ENCODE results near the gene DTNB.

DTNB gene

DNA sequence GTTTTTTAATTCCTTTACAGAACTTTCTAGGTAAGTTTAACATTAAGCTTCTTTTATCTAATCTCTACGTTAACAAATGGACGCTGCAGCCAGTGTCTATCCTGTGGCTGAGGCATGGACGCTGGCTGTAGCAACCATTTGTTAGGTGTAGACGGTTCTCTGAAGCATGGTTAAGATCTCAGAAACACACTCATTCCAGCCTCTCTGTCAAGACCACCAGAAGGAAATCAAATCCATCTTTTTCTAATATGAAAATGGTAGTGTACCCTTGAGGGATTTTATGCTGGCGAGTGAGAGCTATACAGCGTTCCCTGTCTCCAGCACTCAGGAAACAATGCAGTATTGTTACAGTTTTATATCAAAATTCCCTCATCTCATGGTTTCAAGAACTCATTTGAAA is 78.0 kb downstream of the DTNB start (continued):
- TF ChIP-seq ZNF48 (tag by site-specific recombination; IDR thresholded peaks at IDR 0.05) (no peak), ZNF791 (tag by site-specific recombination; IDR thresholded peaks at IDR 0.05) (no peak), SETDB1 (IDR thresholded peaks at IDR 0.05; ENCODE audit: insufficient read length, low read length) (no peak), SCRT1 (tag by site-specific recombination; IDR thresholded peaks at IDR 0.05; ENCODE audit: borderline replicate concordance) (no peak)
- TF ChIP-seq, protein P1, sequence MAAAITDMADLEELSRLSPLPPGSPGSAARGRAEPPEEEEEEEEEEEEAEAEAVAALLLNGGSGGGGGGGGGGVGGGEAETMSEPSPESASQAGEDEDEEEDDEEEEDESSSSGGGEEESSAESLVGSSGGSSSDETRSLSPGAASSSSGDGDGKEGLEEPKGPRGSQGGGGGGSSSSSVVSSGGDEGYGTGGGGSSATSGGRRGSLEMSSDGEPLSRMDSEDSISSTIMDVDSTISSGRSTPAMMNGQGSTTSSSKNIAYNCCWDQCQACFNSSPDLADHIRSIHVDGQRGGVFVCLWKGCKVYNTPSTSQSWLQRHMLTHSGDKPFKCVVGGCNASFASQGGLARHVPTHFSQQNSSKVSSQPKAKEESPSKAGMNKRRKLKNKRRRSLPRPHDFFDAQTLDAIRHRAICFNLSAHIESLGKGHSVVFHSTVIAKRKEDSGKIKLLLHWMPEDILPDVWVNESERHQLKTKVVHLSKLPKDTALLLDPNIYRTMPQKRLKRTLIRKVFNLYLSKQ (tag by site-specific recombination; IDR thresholded peaks at IDR 0.05; ENCODE audit: borderline replicate concordance): no peak
- TF ChIP-seq, protein P2, sequence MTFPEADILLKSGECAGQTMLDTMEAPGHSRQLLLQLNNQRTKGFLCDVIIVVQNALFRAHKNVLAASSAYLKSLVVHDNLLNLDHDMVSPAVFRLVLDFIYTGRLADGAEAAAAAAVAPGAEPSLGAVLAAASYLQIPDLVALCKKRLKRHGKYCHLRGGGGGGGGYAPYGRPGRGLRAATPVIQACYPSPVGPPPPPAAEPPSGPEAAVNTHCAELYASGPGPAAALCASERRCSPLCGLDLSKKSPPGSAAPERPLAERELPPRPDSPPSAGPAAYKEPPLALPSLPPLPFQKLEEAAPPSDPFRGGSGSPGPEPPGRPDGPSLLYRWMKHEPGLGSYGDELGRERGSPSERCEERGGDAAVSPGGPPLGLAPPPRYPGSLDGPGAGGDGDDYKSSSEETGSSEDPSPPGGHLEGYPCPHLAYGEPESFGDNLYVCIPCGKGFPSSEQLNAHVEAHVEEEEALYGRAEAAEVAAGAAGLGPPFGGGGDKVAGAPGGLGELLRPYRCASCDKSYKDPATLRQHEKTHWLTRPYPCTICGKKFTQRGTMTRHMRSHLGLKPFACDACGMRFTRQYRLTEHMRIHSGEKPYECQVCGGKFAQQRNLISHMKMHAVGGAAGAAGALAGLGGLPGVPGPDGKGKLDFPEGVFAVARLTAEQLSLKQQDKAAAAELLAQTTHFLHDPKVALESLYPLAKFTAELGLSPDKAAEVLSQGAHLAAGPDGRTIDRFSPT (tag by site-specific recombination; IDR thresholded peaks at IDR 0.05): no peak
- TF ChIP-seq, protein P3, sequence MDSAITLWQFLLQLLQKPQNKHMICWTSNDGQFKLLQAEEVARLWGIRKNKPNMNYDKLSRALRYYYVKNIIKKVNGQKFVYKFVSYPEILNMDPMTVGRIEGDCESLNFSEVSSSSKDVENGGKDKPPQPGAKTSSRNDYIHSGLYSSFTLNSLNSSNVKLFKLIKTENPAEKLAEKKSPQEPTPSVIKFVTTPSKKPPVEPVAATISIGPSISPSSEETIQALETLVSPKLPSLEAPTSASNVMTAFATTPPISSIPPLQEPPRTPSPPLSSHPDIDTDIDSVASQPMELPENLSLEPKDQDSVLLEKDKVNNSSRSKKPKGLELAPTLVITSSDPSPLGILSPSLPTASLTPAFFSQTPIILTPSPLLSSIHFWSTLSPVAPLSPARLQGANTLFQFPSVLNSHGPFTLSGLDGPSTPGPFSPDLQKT (IDR thresholded peaks at IDR 0.05; ENCODE audit: borderline replicate concordance, low read depth, low read length): no peak

DNA sequence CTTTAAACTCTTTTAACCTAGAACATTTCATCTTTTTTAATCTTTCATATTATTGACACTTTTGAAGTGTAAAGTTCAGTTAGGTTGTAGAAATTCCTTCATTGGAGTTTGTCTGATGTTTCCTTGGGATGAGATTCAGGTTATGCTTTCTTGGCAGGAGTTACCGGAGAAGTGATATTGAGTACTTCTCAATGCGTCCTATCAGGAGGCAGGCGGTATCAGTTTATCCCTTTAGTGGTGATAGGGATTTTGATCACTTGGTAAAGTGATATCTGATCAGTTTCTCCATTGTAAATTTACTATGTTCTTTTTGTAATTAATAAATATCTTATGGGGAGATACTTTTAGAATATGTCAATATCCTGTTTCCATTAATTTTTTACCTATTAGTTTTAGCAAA is 78.4 kb downstream of the DTNB start:
- POLR2A ChIA-PET: no interaction called here
- TF ChIP-seq, protein P4, sequence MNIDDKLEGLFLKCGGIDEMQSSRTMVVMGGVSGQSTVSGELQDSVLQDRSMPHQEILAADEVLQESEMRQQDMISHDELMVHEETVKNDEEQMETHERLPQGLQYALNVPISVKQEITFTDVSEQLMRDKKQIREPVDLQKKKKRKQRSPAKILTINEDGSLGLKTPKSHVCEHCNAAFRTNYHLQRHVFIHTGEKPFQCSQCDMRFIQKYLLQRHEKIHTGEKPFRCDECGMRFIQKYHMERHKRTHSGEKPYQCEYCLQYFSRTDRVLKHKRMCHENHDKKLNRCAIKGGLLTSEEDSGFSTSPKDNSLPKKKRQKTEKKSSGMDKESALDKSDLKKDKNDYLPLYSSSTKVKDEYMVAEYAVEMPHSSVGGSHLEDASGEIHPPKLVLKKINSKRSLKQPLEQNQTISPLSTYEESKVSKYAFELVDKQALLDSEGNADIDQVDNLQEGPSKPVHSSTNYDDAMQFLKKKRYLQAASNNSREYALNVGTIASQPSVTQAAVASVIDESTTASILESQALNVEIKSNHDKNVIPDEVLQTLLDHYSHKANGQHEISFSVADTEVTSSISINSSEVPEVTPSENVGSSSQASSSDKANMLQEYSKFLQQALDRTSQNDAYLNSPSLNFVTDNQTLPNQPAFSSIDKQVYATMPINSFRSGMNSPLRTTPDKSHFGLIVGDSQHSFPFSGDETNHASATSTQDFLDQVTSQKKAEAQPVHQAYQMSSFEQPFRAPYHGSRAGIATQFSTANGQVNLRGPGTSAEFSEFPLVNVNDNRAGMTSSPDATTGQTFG (tag by site-specific recombination; IDR thresholded peaks at IDR 0.05; ENCODE audit: borderline replicate concordance): no peak
- TF ChIP-seq ZNF776 (tag by site-specific recombination; IDR thresholded peaks at IDR 0.05; ENCODE audit: borderline replicate concordance): no peak
- CTCF ChIA-PET: interaction anchor here (0.6 to 0.8 kb wide), 2 partner anchors 12 to 120 kb away, joined by 3 to 4 read pairs; no protein-coding TSS in a partner anchor
- Histone ChIP-seq H3K4me3 (ENCODE audit: low read depth, low read length) (no peak overlapping the region), H3K27ac (ENCODE audit: extremely low read depth, low read depth, low read length) (no peak overlapping the region), H3K36me3 (ENCODE audit: control insufficient read depth in 2 of 2, insufficient read depth in 1 of 2, low read length in 2 of 2) (no peaks in the 10 kb centered on the region), H3K4me1 (ENCODE audit: control insufficient read depth, insufficient read depth, low read length) (no peaks in the 10 kb centered on the region), H3K9me3 (ENCODE audit: control insufficient read depth, insufficient read depth, low read depth, low read length) (no peaks in the 10 kb centered on the region)

DNA sequence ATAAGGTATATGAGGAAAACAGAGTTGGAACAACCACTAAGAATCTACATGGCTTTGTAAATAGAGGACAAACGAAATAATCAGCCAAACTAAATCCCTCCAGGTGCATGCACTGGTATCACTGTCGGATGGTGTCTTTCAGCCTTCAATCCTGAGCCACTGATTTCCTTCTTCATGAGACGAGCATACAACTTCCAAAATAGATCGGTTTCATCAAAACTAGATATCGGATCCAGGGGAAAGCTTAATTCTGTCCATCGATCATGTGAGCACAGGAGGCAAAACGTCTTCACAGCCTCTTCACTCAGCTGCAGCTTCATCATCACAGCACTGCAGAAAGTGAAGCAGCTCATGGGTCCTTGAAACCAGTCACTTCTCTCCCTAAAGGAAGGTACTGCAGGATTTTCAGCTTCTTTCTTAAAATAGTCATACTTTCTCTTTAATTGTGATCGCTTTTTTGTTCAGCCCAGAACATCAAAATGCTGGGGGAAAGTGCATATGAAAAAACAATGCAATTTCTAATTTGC is 80.5 kb downstream of the DTNB start:
- Histone ChIP-seq H3K27ac (ENCODE audit: extremely low read depth, low read depth, low read length) (no peak overlapping the region), H3K36me3 (ENCODE audit: control insufficient read depth in 2 of 2, insufficient read depth in 1 of 2, low read length in 2 of 2) (no peaks in the 10 kb centered on the region), H3K9me3 (ENCODE audit: control insufficient read depth, insufficient read depth, low read depth, low read length) (no peaks in the 10 kb centered on the region), H3K4me3 (ENCODE audit: low read depth, low read length) (no peak overlapping the region), H3K4me1 (ENCODE audit: control insufficient read depth, insufficient read depth, low read length) (peaks cover under 1% of the 10 kb centered on the region; the same call in 1 of the 2 replicates)
- ChIA-PET CTCF (interaction anchor here (0.6 to 1.3 kb wide), 4 partner anchors 15 to 928 kb away, joined by 3 to 5 read pairs (median 4); no protein-coding TSS in a partner anchor), POLR2A (no interaction called here)
- TF ChIP-seq, protein P5, sequence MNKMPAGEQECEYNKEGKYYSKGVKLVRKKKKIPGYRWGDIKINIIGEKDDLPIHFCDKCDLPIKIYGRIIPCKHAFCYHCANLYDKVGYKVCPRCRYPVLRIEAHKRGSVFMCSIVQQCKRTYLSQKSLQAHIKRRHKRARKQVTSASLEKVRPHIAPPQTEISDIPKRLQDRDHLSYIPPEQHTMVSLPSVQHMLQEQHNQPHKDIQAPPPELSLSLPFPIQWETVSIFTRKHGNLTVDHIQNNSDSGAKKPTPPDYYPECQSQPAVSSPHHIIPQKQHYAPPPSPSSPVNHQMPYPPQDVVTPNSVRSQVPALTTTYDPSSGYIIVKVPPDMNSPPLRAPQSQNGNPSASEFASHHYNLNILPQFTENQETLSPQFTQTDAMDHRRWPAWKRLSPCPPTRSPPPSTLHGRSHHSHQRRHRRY (tag by site-specific recombination; IDR thresholded peaks at IDR 0.05): no peak
- TF ChIP-seq ZNF473 (tag by site-specific recombination; IDR thresholded peaks at IDR 0.05): no peak
- TF ChIP-seq ZNF501 (tag by site-specific recombination; IDR thresholded peaks at IDR 0.05): no peak
- TF ChIP-seq, protein P6, sequence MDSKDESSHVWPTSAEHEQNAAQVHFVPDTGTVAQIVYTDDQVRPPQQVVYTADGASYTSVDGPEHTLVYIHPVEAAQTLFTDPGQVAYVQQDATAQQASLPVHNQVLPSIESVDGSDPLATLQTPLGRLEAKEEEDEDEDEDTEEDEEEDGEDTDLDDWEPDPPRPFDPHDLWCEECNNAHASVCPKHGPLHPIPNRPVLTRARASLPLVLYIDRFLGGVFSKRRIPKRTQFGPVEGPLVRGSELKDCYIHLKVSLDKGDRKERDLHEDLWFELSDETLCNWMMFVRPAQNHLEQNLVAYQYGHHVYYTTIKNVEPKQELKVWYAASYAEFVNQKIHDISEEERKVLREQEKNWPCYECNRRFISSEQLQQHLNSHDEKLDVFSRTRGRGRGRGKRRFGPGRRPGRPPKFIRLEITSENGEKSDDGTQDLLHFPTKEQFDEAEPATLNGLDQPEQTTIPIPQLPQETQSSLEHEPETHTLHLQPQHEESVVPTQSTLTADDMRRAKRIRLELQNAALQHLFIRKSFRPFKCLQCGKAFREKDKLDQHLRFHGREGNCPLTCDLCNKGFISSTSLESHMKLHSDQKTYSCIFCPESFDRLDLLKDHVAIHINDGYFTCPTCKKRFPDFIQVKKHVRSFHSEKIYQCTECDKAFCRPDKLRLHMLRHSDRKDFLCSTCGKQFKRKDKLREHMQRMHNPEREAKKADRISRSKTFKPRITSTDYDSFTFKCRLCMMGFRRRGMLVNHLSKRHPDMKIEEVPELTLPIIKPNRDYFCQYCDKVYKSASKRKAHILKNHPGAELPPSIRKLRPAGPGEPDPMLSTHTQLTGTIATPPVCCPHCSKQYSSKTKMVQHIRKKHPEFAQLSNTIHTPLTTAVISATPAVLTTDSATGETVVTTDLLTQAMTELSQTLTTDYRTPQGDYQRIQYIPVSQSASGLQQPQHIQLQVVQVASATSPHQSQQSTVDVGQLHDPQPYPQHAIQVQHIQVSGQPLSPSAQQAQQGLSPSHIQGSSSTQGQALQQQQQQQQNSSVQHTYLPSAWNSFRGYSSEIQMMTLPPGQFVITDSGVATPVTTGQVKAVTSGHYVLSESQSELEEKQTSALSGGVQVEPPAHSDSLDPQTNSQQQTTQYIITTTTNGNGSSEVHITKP (tag by site-specific recombination; IDR thresholded peaks at IDR 0.05): no peak
- TF ChIP-seq, protein P7, sequence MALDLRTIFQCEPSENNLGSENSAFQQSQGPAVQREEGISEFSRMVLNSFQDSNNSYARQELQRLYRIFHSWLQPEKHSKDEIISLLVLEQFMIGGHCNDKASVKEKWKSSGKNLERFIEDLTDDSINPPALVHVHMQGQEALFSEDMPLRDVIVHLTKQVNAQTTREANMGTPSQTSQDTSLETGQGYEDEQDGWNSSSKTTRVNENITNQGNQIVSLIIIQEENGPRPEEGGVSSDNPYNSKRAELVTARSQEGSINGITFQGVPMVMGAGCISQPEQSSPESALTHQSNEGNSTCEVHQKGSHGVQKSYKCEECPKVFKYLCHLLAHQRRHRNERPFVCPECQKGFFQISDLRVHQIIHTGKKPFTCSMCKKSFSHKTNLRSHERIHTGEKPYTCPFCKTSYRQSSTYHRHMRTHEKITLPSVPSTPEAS (tag by site-specific recombination; IDR thresholded peaks at IDR 0.05): no peak
- TF ChIP-seq ZNF2 (tag by site-specific recombination; IDR thresholded peaks at IDR 0.05): no peak
- TF ChIP-seq ZNF423 (tag by site-specific recombination; IDR thresholded peaks at IDR 0.05): no peak
- TF ChIP-seq GLI2 (tag by site-specific recombination; IDR thresholded peaks at IDR 0.05; ENCODE audit: borderline replicate concordance, low read depth): no peak
- no peak for TF ChIP-seq ZNF624 (tag by site-specific recombination; IDR thresholded peaks at IDR 0.05)
- TF ChIP-seq ZNF132 (tag by site-specific recombination; IDR thresholded peaks at IDR 0.05; ENCODE audit: borderline replicate concordance): no peak
